MM.1S (cell line): ENCODE data around the gene RXFP1.

Source experiments
- EZH2 ChIP-seq: fragments of 300-600 bp; sonication (generic); optimal IDR thresholded peaks from 2 replicates; pipeline ENCODE3; 2017; ENCODE audit warnings: low read depth, mild to moderate bottlenecking, antibody characterized with exemption, low read length, mixed read lengths
- EZH2phosphoT487 ChIP-seq: fragments of 300-600 bp; sonication (generic); IDR thresholded peaks from 2 replicates; pipeline ENCODE4 v1.6.1; 2018; ENCODE audit warnings: antibody characterized with exemption, low read length
- TF ChIP-seq, protein P1 (sequence below): fragments of 300-600 bp; sonication (generic); IDR thresholded peaks from 2 replicates; pipeline ENCODE4 v1.5.1; 2016; ENCODE audit warnings: antibody characterized with exemption, low read length, mixed read lengths

GRCh38 chr4:158667651-158668198 lies 146.0 kb downstream of the RXFP1 start:
- TF ChIP-seq, protein P1, sequence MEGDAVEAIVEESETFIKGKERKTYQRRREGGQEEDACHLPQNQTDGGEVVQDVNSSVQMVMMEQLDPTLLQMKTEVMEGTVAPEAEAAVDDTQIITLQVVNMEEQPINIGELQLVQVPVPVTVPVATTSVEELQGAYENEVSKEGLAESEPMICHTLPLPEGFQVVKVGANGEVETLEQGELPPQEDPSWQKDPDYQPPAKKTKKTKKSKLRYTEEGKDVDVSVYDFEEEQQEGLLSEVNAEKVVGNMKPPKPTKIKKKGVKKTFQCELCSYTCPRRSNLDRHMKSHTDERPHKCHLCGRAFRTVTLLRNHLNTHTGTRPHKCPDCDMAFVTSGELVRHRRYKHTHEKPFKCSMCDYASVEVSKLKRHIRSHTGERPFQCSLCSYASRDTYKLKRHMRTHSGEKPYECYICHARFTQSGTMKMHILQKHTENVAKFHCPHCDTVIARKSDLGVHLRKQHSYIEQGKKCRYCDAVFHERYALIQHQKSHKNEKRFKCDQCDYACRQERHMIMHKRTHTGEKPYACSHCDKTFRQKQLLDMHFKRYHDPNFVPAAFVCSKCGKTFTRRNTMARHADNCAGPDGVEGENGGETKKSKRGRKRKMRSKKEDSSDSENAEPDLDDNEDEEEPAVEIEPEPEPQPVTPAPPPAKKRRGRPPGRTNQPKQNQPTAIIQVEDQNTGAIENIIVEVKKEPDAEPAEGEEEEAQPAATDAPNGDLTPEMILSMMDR = peak; percentile 20
- TF ChIP-seq EZH2 (no peak), EZH2phosphoT487 (no peak)
